CD14-positive monocyte (primary cell): Measurements from ENCODE around the gene KCTD2. TPM values are rescaled to one million over a fixed set of nuclear protein-coding genes. Genes with fewer than 3 reads are reported as not detected.
A peak's percentile ranks its signal among the peaks of the same experiment; 100 is the strongest.
"Not testable (repeated sequence)": the region's sequence is repeated elsewhere in the genome, so short reads cannot be mapped to it uniquely, and the experiment has no call there.

Source experiments
- DNase-seq, 3 donors: peaks; one replicate each; pipeline ENCODE4 v3.0.0-alpha.2; 2011 to 2022
- H2AFZ ChIP-seq: 2 replicates; pipeline ENCODE4 v1.6.0; 2012; ENCODE audit warnings: mild to moderate bottlenecking, low read depth, low read length, inconsistent platforms; ENCODE audit not compliant: insufficient read depth, poor library complexity, severe bottlenecking
- H3K27ac ChIP-seq, 2 donors: 1 replicate in 1 of 2; 2 replicates in 1 of 2; pipeline ENCODE4 v1.5.1; 2012 to 2013; ENCODE audit warnings: low read length in 2 of 2, control low read depth in 1 of 2, inconsistent platforms in 1 of 2, low read depth in 1 of 2, mild to moderate bottlenecking in 1 of 2
- H3K27me3 ChIP-seq, 2 donors: one replicate each; pipeline versions ENCODE4 v1.6.0 to v1.6.1; 2011 to 2013; ENCODE audit warnings: low read length in 2 of 2; ENCODE audit not compliant: control insufficient read depth in 2 of 2, insufficient read depth in 2 of 2
- H3K36me3 ChIP-seq, 2 donors: replicated peaks in 1 of 2; 1 replicate in 1 of 2; 2 replicates in 1 of 2; pipeline versions ENCODE4 v1.5.1 to v1.6.1; 2012 to 2013; ENCODE audit warnings: low read length in 2 of 2, control low read depth in 1 of 2, inconsistent platforms in 1 of 2, mild to moderate bottlenecking in 1 of 2; ENCODE audit not compliant: insufficient read depth in 2 of 2, control insufficient read depth in 1 of 2
- H3K4me1 ChIP-seq, 2 donors: 1 replicate in 1 of 2; 2 replicates in 1 of 2; pipeline versions ENCODE4 v1.5.1 to v1.6.1; 2012 to 2013; ENCODE audit warnings: low read length in 2 of 2, control low read depth in 1 of 2, inconsistent platforms in 1 of 2, mild to moderate bottlenecking in 1 of 2, moderate library complexity in 1 of 2; ENCODE audit not compliant: insufficient read depth in 2 of 2, control insufficient read depth in 1 of 2
- H3K4me2 ChIP-seq: replicated peaks from 2 replicates; pipeline ENCODE3; 2012; ENCODE audit warnings: low read length, moderate library complexity, mild to moderate bottlenecking; ENCODE audit not compliant: poor library complexity, severe bottlenecking; ENCODE audit errors: extremely low read depth
- H3K4me3 ChIP-seq, 3 experiments: fragments of 200-600 bp in 1 of 3; sonication (generic) in 1 of 3; replicated peaks in 1 of 3; 1 replicate in 2 of 3; 2 replicates in 1 of 3; pipeline ENCODE4 v1.5.1; 2011 to 2013; ENCODE audit warnings: low read length in 3 of 3, mild to moderate bottlenecking in 3 of 3, control low read depth in 2 of 3, low read depth in 2 of 3, inconsistent platforms in 1 of 3, moderate library complexity in 1 of 3
- H3K79me2 ChIP-seq: 2 replicates; pipeline ENCODE4 v1.6.0; 2012; ENCODE audit warnings: mild to moderate bottlenecking, control low read depth, inconsistent platforms, low read length, moderate library complexity; ENCODE audit not compliant: insufficient read depth
- H3K9ac ChIP-seq: 2 replicates; pipeline ENCODE4 v1.6.0; 2017; ENCODE audit warnings: low read length, mild to moderate bottlenecking; ENCODE audit not compliant: insufficient read depth, poor library complexity, severe bottlenecking
- H3K9me3 ChIP-seq, 2 donors: replicated peaks in 1 of 2; 1 replicate in 1 of 2; 2 replicates in 1 of 2; pipeline versions ENCODE4 v1.5.1 to v1.6.1; 2012 to 2013; ENCODE audit warnings: low read length in 2 of 2, control low read depth in 1 of 2; ENCODE audit not compliant: control insufficient read depth in 1 of 2, insufficient read depth in 1 of 2
- H4K20me1 ChIP-seq: 2 replicates; pipeline ENCODE4 v1.6.0; 2012; ENCODE audit warnings: mild to moderate bottlenecking, low read length, control low read depth, moderate library complexity; ENCODE audit not compliant: insufficient read depth
- H3K27ac Mint-ChIP-seq, 7 donors: one replicate each; pipeline ENCODE4 v1.8.0; 2020; ENCODE audit warnings: mild to moderate bottlenecking in 7 of 7, mixed read lengths in 7 of 7, moderate library complexity in 6 of 7, inconsistent platforms in 2 of 7
- H3K27me3 Mint-ChIP-seq, 3 donors: one replicate each; pipeline ENCODE4 v1.8.0; 2021 to 2022; ENCODE audit warnings: low read depth in 3 of 3, mild to moderate bottlenecking in 3 of 3, mixed read lengths in 3 of 3, moderate library complexity in 3 of 3, inconsistent platforms in 1 of 3
- H3K36me3 Mint-ChIP-seq, 2 donors: one replicate each; pipeline ENCODE4 v1.8.0; 2020; ENCODE audit warnings: mixed read lengths in 2 of 2, inconsistent platforms in 1 of 2, mild to moderate bottlenecking in 1 of 2
- H3K4me1 Mint-ChIP-seq: one replicate; pipeline ENCODE4 v1.8.0; 2020; ENCODE audit warnings: mild to moderate bottlenecking, mixed read lengths
- H3K4me3 Mint-ChIP-seq, 2 donors: one replicate each; pipeline ENCODE4 v1.8.0; 2020; ENCODE audit warnings: mild to moderate bottlenecking in 2 of 2, mixed read lengths in 2 of 2, moderate library complexity in 1 of 2
- H3K9me3 Mint-ChIP-seq, 7 donors: one replicate each; pipeline ENCODE4 v1.8.0; 2020 to 2022; ENCODE audit warnings: mixed read lengths in 7 of 7, mild to moderate bottlenecking in 6 of 7, moderate library complexity in 6 of 7, inconsistent platforms in 2 of 7
- WGBS: methylation state at CpG from one replicate; pipeline ENCODE4 v1.1.5; 2013; ENCODE audit warnings: missing lambda C conversion rate; ENCODE audit not compliant: insufficient coverage; 5-methylcytosine and 5-hydroxymethylcytosine counted together
- intact Hi-C, 2 donors: fragments of 100-400 bp; cut with micrococcal nuclease; formaldehyde crosslinking; loops; one replicate each; pipeline versions ENCODE4 v1.15.0 to v1.15.1; 2023
- polyA plus RNA-seq, 3 donors: library from polyadenylated mRNA; depleted of rRNA in 1 of 3; unstranded in 2 of 3; stranded (reverse) in 1 of 3; fragments of 300-500 nt in 2 of 3; fragments of >200 nt in 1 of 3; fragmentation: Illumina TruSeq in 2 of 3; gene quantifications; 1 replicate in 2 of 3; 2 replicates in 1 of 3; pipeline ENCODE4 v1.2.3, GENCODE V29; 2012 to 2021
- TF ChIP-seq, protein P1 (sequence below): fragments of 200-600 bp; IDR thresholded peaks from one replicate; pipeline ENCODE4 v1.8.0; 2022; ENCODE audit warnings: antibody characterized with exemption, mild to moderate bottlenecking

KCTD2 gene
- polyA plus RNA-seq, 3 donors: 2.8 to 17.0 (median 2.9) TPM

DNA sequence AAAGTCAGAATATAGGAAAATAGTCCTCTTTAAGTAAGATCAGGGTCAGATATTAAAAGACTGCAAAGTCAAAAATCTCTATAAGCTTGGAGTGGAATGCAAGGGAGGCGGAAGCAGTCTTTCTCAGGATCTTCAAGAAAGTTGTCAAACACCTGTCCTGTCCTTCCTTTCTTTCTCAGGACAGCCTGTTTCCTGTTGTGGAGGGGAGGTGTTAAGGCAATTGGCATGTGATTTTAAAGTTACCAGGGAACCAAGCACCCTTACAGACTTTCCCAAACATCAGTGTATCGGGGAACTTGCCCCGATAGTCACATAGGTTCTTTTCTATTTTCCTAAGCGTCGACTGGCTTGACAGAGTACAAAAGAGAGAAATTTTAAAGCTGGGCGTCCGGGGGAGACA is 2.3 kb upstream of the KCTD2 start:
- no peak overlapping the region for H2AFZ ChIP-seq

DNA sequence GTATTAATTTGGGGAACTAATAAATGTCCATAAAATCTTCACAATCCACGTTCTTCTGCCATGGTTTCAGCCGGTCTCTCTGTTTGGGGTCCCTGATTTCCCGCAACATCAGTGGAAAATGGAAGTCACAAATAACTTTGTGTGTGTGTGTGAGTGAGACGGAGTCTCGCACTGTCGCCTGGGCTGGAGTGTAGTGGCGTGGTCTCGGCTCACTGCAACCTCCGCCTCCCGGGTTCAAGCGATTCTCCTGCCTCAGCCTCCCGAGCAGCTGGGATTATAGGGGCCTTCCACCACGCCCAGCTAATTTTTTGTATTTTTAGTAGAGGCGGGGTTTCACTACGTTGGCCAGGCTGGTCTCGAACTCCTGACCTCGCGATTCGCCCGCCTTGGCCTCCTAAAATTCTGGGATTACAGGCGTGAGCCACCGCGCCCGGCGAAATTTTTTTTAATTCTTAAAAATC is 1.0 kb upstream of the KCTD2 start:
- Histone ChIP-seq H3K4me2 (peak overlapping the region; percentile 88), H3K4me3 (peak overlapping the region; percentile 57 to 100 (median 97)), H3K9ac (peak overlapping the region; percentile 97), H3K36me3 (peaks cover 26 to 34% of the 10 kb centered on the region in 2 donors), H3K4me1 (peaks cover 18 to 25% of the 10 kb centered on the region in 2 donors), H4K20me1 (peaks cover 12% of the 10 kb centered on the region), H3K27ac (peak overlapping the region; percentile 96), H3K79me2 (peaks cover 41% of the 10 kb centered on the region), H2AFZ (peak overlapping the region; percentile 97)
- peak overlapping the region; percentile 92 to 94 for H3K4me3 Mint-ChIP-seq
- DNase-seq, H3K9me3 ChIP-seq, H3K9me3 Mint-ChIP-seq, H3K27me3 ChIP-seq, H3K27me3 Mint-ChIP-seq: not testable (repeated sequence)
- peak overlapping the region; percentile 93 to 98 (median 97) for H3K27ac Mint-ChIP-seq
- 22% methylated on average over 15 of the region's 25 CpGs for WGBS
- H3K36me3 Mint-ChIP-seq: peaks cover 20 to 35% of the 10 kb centered on the region in 2 donors
- peaks cover 23% of the 10 kb centered on the region for H3K4me1 Mint-ChIP-seq
- intact Hi-C loops: loop anchor here (5.0 kb wide), 1 partner anchor 136 kb away; the partner anchor contains the start of gene SUMO2 (in 2 of the 2)

More for the DNA sequence above, 2.3 kb upstream of the KCTD2 start:
- H3K36me3 Mint-ChIP-seq: peaks cover 32 to 36% of the 10 kb centered on the region in 2 donors
- H3K36me3 ChIP-seq: peaks cover 28 to 35% of the 10 kb centered on the region in 2 donors
- H3K27ac Mint-ChIP-seq: peak overlapping the region in 1 of 7 donors; percentile 46
- H3K4me2 ChIP-seq: no peak overlapping the region
- no CpG with 5 or more reads among the region's 7 CpGs for WGBS
- H3K27me3 ChIP-seq: no peaks in the 10 kb centered on the region
- H3K27ac ChIP-seq: no peak overlapping the region
- H3K9ac ChIP-seq: no peak overlapping the region
- peaks cover 0 to 2% (median 0%) of the 10 kb centered on the region in 3 donors for H3K27me3 Mint-ChIP-seq
- no peak overlapping the region for H3K4me3 Mint-ChIP-seq
- intact Hi-C loops: loop anchor here (5.0 kb wide), 1 partner anchor 138 kb away; the partner anchor contains the start of gene SUMO2 (in 2 of the 2)
- peaks cover 23% of the 10 kb centered on the region for H3K4me1 Mint-ChIP-seq
- H3K79me2 ChIP-seq: peaks cover 41% of the 10 kb centered on the region
- no peak overlapping the region for H3K4me3 ChIP-seq
- no peaks in the 10 kb centered on the region for H3K9me3 ChIP-seq
- H4K20me1 ChIP-seq: peaks cover 12% of the 10 kb centered on the region
- peaks cover 0 to 2% (median 0%) of the 10 kb centered on the region in 7 donors for H3K9me3 Mint-ChIP-seq
- TF ChIP-seq, protein P1, sequence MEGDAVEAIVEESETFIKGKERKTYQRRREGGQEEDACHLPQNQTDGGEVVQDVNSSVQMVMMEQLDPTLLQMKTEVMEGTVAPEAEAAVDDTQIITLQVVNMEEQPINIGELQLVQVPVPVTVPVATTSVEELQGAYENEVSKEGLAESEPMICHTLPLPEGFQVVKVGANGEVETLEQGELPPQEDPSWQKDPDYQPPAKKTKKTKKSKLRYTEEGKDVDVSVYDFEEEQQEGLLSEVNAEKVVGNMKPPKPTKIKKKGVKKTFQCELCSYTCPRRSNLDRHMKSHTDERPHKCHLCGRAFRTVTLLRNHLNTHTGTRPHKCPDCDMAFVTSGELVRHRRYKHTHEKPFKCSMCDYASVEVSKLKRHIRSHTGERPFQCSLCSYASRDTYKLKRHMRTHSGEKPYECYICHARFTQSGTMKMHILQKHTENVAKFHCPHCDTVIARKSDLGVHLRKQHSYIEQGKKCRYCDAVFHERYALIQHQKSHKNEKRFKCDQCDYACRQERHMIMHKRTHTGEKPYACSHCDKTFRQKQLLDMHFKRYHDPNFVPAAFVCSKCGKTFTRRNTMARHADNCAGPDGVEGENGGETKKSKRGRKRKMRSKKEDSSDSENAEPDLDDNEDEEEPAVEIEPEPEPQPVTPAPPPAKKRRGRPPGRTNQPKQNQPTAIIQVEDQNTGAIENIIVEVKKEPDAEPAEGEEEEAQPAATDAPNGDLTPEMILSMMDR: no peak
- DNase-seq: no peak
- peaks cover 18 to 25% of the 10 kb centered on the region in 2 donors for H3K4me1 ChIP-seq
